HEK293T (cell line): Measurements from ENCODE around the gene ARHGAP26.

Experiments used
- CTCF ChIA-PET: fragments of 350-600 bp; formaldehyde crosslinking; extraction: SDS; loops from one replicate; lab custom pipeline; 2021; ENCODE audit warnings: antibody characterized with exemption, inconsistent platforms; lab: Yijun Ruan, JAX
- POLR2A ChIA-PET: fragments of 350-600 bp; formaldehyde crosslinking; extraction: SDS; loops from one replicate; lab custom pipeline; 2020; ENCODE audit warnings: antibody characterized with exemption, inconsistent platforms; lab: Yijun Ruan, JAX
- DNase-seq: peaks from one replicate; pipeline ENCODE4 v3.0.0; 2012; ENCODE audit warnings: mixed read lengths; ENCODE audit errors: extremely low spot score
- ARNT ChIP-seq: fragments of 450-650 bp; IDR thresholded peaks from 2 replicates; pipeline ENCODE4 v1.6.1; 2017; ENCODE audit warnings: mild to moderate bottlenecking
- BHLHE40 ChIP-seq: fragments of 450-650 bp; IDR thresholded peaks from 2 replicates; pipeline ENCODE4 v1.6.1; 2016; ENCODE audit warnings: mild to moderate bottlenecking, moderate library complexity, borderline replicate concordance
- CTBP1 ChIP-seq: fragments of 450-650 bp; IDR thresholded peaks from 2 replicates; pipeline ENCODE4 v1.6.1; 2016; ENCODE audit warnings: borderline replicate concordance
- ELF4 ChIP-seq: fragments of 450-650 bp; IDR thresholded peaks from 2 replicates; pipeline ENCODE4 v1.6.1; 2017; ENCODE audit warnings: antibody characterized with exemption
- FOXA1 ChIP-seq: fragments of 450-650 bp; IDR thresholded peaks from 2 replicates; pipeline ENCODE4 v1.6.1; 2016; ENCODE audit warnings: mild to moderate bottlenecking
- FOXK2 ChIP-seq: fragments of 450-650 bp; IDR thresholded peaks from 2 replicates; pipeline ENCODE4 v1.6.1; 2016; ENCODE audit warnings: mild to moderate bottlenecking
- FOXM1 ChIP-seq: fragments of 450-650 bp; IDR thresholded peaks from 2 replicates; pipeline ENCODE4 v1.6.1; 2017; ENCODE audit warnings: mild to moderate bottlenecking, borderline replicate concordance
- HDGF ChIP-seq: fragments of 450-650 bp; IDR thresholded peaks from 2 replicates; pipeline ENCODE4 v1.6.1; 2017; ENCODE audit warnings: antibody characterized with exemption, borderline replicate concordance
- L3MBTL2 ChIP-seq: fragments of 450-650 bp; conservative IDR thresholded peaks from 2 replicates; pipeline ENCODE4 v1.6.1; 2016; ENCODE audit warnings: mild to moderate bottlenecking
- LEF1 ChIP-seq: fragments of 450-650 bp; IDR thresholded peaks from 2 replicates; pipeline ENCODE4 v1.6.1; 2017; ENCODE audit warnings: mild to moderate bottlenecking, borderline replicate concordance
- NFRKB ChIP-seq: fragments of 450-650 bp; IDR thresholded peaks from 2 replicates; pipeline ENCODE4 v1.6.1; 2016; ENCODE audit warnings: mild to moderate bottlenecking, moderate library complexity
- SP1 ChIP-seq: fragments of 450-650 bp; IDR thresholded peaks from 2 replicates; pipeline ENCODE4 v1.6.1; 2017
- SUZ12 ChIP-seq: fragments of 450-650 bp; IDR thresholded peaks from 2 replicates; pipeline ENCODE4 v1.6.1; 2016; ENCODE audit warnings: mild to moderate bottlenecking
- TARDBP ChIP-seq: fragments of 450-650 bp; IDR thresholded peaks from 2 replicates; pipeline ENCODE4 v1.6.1; 2016
- ZNF384 ChIP-seq: fragments of 450-650 bp; IDR thresholded peaks from 2 replicates; pipeline ENCODE4 v1.6.1; 2016
- TF ChIP-seq, protein P1 (sequence below): fragments of 450-650 bp; IDR thresholded peaks from 2 replicates; pipeline ENCODE4 v1.6.1; 2016

Gene ARHGAP26

DNA sequence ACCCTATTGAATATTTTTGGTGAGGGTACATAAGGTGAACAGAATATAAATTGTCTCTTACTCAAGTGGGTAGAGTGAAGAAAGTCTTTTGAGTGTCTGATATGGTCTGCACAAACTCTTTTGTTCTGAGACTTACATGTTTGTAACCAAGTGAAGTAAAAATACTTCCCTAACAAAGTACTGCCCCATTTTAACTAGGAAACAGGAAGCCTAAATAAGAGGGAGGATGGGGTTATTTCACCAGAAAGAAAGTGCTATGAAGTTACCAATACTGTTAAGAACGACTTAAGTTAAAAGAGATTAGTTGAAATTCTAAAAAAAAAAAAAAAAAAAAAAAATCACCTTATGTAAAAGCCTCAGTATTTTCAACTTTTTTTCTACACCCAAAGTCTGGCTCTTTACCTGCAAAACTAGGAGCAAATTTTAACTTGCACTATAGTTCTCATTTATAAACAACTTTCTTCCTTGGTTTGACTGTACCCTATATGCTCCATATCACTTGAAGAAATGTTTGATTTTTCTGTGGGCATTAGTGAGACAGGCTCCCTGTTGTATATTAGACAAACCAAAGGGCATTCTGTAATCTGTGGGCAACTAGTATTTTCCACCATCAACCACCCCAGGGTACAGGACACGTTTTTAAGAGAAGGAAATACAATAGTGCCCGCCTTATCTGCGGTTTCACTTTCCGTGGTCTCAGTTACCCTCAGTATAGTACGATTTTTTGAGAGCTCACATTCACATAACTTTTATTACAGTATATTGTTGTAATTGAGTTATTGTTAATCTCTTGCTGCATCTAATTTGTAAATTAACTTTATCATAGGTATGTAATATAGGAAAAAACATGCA is 505.6 kb downstream of the ARHGAP26 start:
- CTCF ChIA-PET: no interaction called here
- POLR2A ChIA-PET: no interaction called here
- TF ChIP-seq L3MBTL2 (no peak), FOXM1 (no peak), TARDBP (no peak), FOXA1 (no peak), FOXK2 (no peak), LEF1 (no peak), SUZ12 (no peak), SP1 (no peak), ARNT (no peak), BHLHE40 (no peak), NFRKB (no peak), HDGF (no peak), ELF4 (no peak), ZNF384 (no peak), CTBP1 (no peak)
- TF ChIP-seq, protein P1, sequence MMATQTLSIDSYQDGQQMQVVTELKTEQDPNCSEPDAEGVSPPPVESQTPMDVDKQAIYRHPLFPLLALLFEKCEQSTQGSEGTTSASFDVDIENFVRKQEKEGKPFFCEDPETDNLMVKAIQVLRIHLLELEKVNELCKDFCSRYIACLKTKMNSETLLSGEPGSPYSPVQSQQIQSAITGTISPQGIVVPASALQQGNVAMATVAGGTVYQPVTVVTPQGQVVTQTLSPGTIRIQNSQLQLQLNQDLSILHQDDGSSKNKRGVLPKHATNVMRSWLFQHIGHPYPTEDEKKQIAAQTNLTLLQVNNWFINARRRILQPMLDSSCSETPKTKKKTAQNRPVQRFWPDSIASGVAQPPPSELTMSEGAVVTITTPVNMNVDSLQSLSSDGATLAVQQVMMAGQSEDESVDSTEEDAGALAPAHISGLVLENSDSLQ: no peak
- no peak for DNase-seq

DNA sequence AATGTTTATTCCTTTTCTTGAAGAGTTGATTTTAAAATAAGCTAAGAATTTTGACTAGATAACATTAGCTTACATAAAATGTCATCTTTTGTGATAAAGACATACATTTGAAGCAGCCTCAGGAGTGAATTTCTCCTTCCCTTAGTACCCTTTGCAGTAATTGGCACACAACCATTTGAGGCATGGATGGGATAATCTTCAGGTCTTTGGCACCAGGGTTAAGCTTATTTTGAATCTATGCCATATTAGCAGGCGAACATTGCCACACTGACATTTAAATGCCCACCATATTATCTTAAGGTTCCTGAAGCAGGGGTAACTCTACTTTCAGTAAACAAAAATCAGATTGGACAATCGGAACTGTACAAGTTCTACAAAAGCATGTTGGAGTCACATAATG is 507.4 kb downstream of the ARHGAP26 start:
- no peak for TF ChIP-seq NFRKB
- no peak for TF ChIP-seq TARDBP
- no peak for TF ChIP-seq ELF4
- TF ChIP-seq HDGF: no peak
- no peak for DNase-seq
- POLR2A ChIA-PET: interaction anchor here (0.6 kb wide), 1 partner anchor 114 kb away, joined by 3 read pairs; no protein-coding TSS in a partner anchor
- CTCF ChIA-PET: no interaction called here
